ENCODE data around the gene RSRC1. TPM values are rescaled to one million over a fixed set of nuclear protein-coding genes. Genes with fewer than 3 reads are reported as not detected.
A peak's percentile ranks its signal among the peaks of the same experiment; 100 is the strongest.

Gene RSRC1
- total and polyA plus RNA-seq, 12 donors: 12.6 to 27.6 (median 21.4) TPM

- peaks cover 0 to 23% (median 0%) of the 10 kb centered on the region in 9 donors for H3K4me1 ChIP-seq
- H3K27me3 ChIP-seq: no peaks in the 10 kb centered on the region
- no peak for TF ChIP-seq CTCF (IDR thresholded peaks at IDR 0.05)
- DNase-seq: no peak
- H3K27ac ChIP-seq: no peak overlapping the region
- H3K4me3 ChIP-seq: no peak overlapping the region
- ATAC-seq: peak in 1 of 8 donors; percentile 55
- no peaks in the 10 kb centered on the region for H3K36me3 ChIP-seq
- 79 to 82% methylated on average over 6 of the region's 6 CpGs for WGBS, 2 donors
- H3K9me3 ChIP-seq: no peaks in the 10 kb centered on the region
- intact Hi-C loops (cut with DNase I): no loop called here
Measured at GRCh38 chr3:158167737-158168557, 58.1 kb downstream of the RSRC1 start.

- WGBS, 2 donors: 73 to 76% methylated on average over 2 of the region's 2 CpGs
- Histone ChIP-seq H3K9me3 (no peaks in the 10 kb centered on the region), H3K27ac (peak overlapping the region in 1 of 10 donors; percentile 41), H3K4me1 (peaks cover 0 to 23% (median 0%) of the 10 kb centered on the region in 9 donors), H3K4me3 (no peak overlapping the region), H3K27me3 (no peaks in the 10 kb centered on the region), H3K36me3 (no peaks in the 10 kb centered on the region)
- DNase-seq (no peak), ATAC-seq (no peak)
- intact Hi-C loops (cut with DNase I): no loop called here
- TF ChIP-seq CTCF (IDR thresholded peaks at IDR 0.05): no peak
Measured at GRCh38 chr3:158169091-158169491, 59.2 kb downstream of the RSRC1 start.

- no peaks in the 10 kb centered on the region for H3K36me3 ChIP-seq
- no peak overlapping the region for H3K4me3 ChIP-seq
- no peak for ATAC-seq
- DNase-seq: no peak
- 88% methylated on average over 1 of the region's 1 CpG for WGBS, 2 donors
- H3K27ac ChIP-seq: no peak overlapping the region
- intact Hi-C loops (cut with DNase I): no loop called here
- H3K4me1 ChIP-seq: no peaks in the 10 kb centered on the region
- no peaks in the 10 kb centered on the region for H3K27me3 ChIP-seq
- H3K9me3 ChIP-seq: peaks cover 0 to 5% (median 0%) of the 10 kb centered on the region in 11 donors
- no peak for TF ChIP-seq CTCF (IDR thresholded peaks at IDR 0.05)
Measured at GRCh38 chr3:158181096-158181495, 71.2 kb downstream of the RSRC1 start.

- 68 to 75% methylated on average over 1 of the region's 1 CpG for WGBS, 2 donors
- no peak overlapping the region for H3K27ac ChIP-seq
- no peaks in the 10 kb centered on the region for H3K4me1 ChIP-seq
- no peaks in the 10 kb centered on the region for H3K9me3 ChIP-seq
- TF ChIP-seq CTCF (IDR thresholded peaks at IDR 0.05): no peak
- H3K36me3 ChIP-seq: no peaks in the 10 kb centered on the region
- intact Hi-C loops (cut with DNase I): no loop called here
- no peak overlapping the region for H3K4me3 ChIP-seq
- DNase-seq (no peak), ATAC-seq (no peak)
- no peaks in the 10 kb centered on the region for H3K27me3 ChIP-seq
Measured at GRCh38 chr3:158185711-158186110, 75.8 kb downstream of the RSRC1 start.
